HG02970 (cell line): Measurements from ENCODE around the gene ZNF335.
"Not testable (repeated sequence)": the region's sequence is repeated elsewhere in the genome, so short reads cannot be mapped to it uniquely, and the experiment has no call there.

Source experiments
- ATAC-seq: cut with Tn5 transposase; IDR thresholded peaks from one replicate; pipeline ENCODE4 v1.9.1; 2021; ENCODE audit warnings: mild to moderate bottlenecking, moderate library complexity, moderate number of reproducible peaks; ENCODE audit not compliant: unreplicated experiment, low FRiP score

Gene ZNF335

DNA sequence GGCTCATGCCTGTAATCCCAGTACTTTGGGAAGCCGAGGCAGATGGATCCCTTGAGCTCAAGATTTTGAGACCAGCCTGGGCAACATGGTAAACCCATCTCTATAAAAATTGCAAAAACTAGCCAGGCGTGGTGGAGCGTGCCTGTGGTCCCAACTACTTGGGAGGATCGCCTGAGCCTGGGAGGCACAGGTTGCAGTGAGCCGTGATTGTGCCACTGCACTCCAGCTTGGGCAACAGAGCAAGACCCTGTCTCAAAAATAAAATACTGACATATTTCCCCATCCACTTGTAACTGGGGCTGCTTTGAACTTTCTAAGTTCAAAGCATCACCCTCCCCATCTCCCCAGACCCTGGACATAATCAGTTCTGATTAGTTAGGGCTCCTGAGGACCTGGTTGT lies 29.5 kb upstream of the ZNF335 start:
- no peak for ATAC-seq

DNA sequence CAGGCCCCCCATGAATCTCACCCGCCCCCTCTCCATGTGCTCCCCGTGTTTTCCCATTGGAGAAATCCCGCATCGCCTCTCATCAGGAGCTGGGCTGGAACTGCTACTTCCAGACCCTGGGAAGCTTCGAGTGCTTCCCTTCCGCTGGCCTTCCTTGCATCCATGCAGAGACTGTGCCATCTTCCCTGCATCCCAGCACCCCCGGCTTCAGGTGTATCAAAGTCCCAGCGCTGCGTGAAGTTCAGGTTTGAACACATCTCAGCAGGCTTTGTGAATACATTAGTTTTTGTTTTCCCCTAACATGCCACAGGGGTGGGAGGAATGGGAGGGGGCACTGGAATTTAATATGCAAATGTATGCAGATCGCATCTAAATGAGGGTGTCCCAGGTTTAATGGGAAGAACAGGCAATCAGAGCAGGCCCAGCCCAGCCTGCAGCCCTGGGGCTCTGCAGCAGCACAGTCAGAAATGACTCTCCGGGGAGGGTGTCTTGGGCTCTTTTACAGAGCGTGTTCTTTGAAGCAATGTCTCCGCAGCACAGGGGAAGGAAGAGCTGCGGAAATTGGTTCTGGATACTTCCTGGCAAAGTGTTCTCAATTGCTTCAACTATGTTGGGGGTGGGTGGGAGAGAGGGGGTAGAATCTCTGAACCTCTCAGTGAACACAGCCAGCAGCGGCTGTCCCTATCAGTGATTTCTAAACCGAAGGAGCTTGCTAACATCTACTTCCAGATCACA lies 28.4 kb upstream of the ZNF335 start:
- ATAC-seq, result no peak

DNA sequence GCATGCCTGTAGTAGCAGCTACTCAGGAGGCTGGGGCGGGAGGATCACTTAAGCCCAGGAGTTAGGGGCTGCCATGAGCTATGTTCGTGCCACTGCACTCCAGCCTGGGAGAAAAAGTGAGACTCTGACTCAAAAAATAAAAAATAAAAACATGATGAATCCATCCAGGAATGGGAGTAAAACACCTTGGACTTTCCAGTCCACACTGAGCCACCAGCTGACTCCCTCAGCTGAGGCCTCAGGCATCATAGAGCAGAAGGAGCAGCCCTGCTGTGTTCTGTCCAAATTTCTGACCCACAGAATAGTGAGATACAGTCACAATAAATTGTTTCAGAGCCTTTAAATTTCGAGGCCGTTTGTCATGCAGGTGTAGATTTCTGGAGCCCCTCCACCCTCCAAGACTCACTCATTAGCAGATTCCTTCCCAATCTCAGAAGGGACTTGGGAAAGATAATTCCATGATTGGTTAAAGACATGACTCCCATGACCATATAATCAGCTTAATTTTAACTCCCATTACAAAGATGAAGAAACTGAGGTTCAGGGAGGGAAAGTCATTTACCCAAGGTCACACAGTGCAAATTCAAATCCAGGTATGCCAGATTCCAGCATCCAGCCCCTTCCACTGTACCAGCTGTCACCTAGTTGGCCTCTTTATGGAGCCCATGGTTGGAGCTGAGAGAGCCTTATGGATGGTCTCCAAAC lies 27.7 kb upstream of the ZNF335 start:
- ATAC-seq, result no peak

DNA sequence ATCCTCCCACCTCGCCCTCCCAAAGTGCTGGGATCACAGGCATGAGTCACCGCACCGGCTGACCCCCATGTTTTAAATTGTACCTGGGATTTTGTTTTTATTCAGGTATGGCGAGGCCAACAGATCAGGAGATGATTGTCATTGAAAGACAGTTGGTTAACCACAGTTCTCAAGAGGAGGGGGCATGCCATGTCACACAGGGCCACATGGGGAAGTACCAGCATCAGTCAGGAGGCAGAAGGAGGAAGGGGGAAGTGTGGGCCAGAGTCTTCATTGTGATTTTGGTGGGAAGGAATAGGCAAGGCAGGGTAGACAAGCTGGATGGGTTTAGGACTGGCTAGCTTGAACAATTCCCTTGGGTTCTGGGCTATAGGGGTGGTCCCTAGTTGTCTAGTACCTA lies 26.8 kb upstream of the ZNF335 start:
- ATAC-seq, result no peak

DNA sequence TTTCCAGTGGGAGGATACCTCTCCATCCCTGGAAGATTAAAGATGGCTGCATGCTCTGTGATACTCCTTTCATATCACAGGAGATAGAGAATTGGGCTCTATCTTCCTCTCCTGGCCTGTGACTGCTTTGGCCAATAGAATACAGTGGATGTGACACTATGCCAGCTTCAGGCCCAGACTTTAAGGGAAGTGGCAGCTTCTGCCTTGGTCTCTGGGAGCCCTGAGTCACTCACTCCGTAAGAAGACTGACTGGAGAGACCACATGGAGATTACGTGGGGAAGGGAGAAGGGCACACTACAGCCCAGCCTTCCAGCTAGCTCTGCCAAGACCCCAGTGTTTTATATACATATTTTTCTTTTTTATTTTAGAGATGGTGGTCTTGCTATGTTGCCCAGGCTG lies 26.3 kb upstream of the ZNF335 start:
- ATAC-seq, result no peak

DNA sequence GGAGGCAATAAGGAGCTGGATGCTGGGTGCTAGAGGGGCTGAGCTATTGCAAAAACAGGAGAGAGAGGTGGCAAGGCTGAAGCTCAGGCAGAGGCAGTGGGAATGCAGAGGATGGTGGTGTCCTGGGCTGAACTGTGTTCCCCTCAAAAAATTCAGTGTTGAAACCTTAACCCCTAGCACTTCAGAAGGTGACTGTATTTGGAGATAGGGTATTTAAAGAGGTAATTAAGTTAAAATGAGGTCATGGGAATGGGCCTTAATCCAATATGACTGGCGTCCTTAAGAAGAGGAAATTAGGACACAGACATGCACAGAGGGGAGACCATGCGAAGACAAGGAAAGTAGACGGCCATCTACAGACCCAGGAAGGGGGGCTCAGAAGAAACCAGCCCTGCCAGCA lies 25.2 kb upstream of the ZNF335 start:
- ATAC-seq, result no peak

DNA sequence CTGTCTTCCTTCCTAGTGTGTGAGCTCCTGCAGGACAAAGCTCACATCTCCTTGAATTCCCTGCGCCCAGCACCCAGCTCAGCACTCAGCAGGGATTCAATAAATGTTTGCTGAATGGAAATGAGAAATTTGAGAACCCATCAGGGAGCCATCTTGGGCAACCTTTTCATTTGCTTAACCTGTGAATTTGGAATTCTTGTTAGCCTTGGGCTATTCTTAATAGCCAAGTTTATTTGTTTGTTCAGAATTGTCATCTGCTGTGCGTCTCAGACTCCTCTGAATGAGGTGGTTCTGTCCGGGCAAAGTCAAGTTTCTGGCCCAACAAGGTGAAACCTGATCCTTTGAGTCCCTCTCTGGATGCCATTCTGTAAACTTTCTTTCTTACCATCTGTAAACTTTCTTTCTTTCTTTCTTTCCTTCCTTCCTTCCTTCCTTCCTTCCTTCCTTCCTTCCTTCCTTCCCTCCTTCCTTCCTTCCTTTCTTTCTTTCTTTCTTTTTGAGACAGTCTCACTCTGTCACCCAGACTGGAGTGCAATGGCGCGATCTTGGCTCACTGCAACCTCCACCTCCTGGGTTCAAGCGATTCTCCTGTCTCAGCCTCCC lies 23.6 kb upstream of the ZNF335 start:
- ATAC-seq, result not testable (repeated sequence)

DNA sequence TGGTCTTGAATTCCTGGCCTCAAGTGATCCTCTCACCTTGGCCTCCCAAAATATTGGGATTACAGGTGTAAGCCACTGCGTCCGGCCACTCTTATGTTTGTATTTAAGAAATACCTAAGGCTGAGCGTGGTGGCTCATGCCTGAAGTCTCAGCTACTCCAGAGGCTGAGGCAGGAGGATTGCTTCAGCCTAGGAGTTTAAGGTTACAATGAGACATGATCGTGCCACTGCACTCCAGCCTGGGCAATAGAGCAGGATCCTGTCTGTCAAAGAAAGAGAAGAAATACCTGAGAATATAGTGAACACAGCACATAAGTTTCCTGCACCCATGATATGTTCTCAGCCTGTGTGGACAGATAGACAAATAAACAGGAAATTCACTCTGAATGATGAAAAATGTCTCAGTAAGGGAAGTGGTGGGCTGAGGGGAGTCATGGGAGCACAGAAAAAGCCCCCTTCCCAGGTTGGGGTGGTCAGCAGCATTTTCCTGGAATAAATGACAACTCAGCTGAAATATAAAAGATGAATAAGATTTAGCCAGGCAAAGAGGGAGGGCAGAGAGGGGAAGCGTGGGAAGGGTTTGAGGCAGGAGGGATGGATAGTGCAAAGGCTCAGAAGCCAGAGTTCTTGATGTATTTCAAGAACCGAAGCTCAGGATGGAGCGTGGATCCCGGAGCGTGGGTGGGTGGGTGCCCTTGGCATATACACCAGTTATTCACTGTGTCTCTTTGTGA lies 22.9 kb upstream of the ZNF335 start:
- no peak for ATAC-seq

DNA sequence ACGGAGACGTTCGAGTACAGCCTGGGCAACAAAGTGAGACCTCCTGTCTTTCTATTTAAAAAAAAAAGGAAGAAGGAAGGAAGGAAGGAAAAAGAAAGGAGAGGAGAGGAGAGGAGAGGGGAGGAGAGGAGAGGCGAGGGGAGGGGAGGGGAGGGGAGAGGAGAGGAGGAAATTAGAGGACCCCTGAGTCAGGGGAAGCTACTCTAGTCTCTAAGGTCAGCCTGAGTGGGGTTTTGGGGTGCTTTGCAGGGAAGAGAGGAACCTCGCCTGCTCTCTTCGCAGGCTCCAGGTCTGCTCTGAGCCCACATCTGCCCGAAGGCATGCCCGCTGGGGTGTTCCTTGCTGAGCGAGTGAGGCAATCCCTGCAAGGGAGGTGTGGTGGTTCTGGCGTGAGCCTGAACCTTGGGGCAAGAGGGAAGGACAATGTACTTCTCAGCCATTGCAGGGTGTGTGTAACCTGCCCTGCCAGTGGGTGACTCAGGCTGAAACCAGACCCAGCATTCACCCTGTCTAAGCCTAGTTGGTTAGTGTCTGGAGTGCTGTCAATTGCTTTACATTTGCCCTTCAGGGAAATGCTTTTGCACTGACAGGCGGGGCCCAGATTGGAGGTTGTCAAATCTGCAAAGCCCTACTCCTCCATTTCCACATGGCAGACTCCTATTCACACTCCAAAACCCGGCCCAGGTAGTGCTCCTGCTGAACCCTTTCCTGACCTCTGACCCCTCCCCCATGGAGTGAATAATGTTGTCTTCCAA lies 21.4 kb upstream of the ZNF335 start:
- no peak for ATAC-seq

DNA sequence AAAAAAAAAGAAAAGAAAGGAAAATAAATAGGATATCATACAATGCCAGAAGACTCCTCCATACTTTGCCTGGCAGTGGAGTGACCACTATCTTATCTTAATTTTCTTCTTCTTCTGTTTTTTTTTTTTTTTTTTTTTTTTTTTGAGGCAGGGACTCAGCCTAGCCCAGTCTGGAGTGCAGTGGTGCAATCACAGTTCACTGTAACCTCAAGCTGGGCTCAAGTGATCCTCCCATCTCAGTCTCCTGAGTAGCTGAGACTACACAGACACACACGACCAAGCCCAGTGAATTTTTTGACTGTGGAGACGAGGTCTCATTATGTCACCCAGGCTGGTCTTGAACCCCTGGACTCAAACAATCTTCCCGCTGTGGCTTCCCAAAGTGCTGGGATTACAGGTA lies 19.6 kb upstream of the ZNF335 start:
- no peak for ATAC-seq

DNA sequence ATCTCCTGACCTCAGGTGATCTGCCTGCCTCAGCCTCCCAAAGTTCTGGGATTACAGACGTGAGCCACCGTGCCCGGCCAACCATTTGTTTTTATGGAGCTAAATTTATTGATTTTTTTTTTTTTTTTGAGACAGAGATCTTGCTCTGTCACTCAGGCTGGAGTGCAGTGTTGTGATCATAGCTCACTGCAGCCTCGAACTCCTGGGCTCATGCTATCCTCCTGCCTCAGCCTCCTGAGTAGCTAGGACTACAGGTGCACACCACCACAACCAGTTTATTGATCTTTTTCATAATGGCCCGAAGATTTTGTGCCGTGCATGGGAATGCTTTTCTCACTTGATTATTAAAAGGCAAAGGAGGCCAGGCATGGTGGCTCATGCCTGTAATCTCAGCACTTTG lies 16.8 kb upstream of the ZNF335 start:
- not testable (repeated sequence) for ATAC-seq

DNA sequence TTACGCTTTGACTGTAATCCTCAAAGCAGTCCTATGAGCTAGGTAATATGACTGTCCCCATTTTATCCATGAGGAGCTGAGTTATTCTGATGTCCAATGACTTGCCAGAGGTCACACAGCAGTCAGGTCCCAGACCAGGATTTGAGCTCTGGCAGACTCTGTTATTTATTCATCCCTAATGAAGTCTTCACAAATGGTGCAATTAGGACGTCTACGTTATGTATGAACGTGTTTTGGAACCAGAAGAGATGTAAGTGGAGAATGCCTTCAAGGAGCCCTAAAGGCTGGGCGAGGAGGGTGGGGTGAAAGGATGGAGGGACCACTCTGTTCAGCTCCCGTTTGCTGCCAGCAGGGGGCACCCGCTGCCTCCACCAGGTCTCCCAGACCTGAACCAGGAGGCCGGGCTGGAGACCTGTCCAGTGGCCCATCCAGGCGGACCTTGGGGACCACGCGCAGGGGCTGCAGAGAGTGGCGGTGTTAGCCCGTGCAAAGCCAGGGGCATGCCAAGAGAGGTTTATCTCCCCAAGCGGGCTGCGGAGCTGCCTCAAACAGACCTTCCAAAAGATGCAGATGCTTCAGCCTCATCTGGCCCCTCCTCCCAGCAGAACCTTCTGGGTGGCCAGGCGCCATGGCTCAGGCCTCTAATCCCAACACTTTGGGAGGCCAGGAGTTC lies 15.2 kb upstream of the ZNF335 start:
- ATAC-seq, result no peak

DNA sequence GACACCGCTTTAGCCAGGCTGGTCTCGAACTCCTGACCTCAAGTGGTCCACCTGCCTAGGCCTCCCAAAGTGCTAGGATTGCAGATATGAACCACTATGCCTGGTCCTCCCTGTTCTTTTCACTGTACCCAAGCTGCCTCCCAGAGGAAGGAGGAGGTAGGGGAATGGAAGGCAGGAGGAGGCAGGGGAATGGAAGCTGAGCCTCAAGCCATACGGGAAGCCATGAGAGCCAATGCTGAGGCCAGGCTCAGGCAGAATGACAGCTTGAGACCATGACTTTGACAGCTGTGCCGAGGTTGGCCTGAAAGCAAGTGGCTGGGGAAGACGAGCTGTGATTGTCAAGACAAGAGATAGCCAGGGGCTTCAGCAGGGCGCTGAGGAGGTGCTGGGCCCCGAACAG lies 13.6 kb upstream of the ZNF335 start:
- no peak for ATAC-seq

DNA sequence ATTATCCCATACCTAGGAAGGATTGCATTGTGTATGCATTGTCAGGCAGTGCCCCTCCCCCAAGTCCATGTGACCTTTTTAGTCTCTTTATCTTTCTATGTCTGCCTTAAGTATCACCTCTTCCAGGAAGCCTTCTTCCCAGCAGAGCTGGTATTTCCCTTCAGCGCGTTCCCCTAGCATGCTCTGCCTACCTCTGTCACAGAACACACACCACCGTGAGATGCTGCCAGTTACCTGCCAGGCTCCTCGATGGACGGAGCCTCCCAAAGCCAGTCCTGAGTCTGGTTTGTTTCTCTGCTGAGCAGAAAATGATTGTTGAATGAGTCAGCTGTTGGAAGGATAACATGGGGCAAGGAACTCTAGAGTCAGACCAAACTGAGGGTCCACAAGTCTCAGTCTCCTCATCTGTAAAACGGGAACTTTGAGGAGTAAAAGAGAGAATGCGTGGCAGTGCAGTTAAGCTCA lies 11.3 kb upstream of the ZNF335 start:
- ATAC-seq, result no peak

DNA sequence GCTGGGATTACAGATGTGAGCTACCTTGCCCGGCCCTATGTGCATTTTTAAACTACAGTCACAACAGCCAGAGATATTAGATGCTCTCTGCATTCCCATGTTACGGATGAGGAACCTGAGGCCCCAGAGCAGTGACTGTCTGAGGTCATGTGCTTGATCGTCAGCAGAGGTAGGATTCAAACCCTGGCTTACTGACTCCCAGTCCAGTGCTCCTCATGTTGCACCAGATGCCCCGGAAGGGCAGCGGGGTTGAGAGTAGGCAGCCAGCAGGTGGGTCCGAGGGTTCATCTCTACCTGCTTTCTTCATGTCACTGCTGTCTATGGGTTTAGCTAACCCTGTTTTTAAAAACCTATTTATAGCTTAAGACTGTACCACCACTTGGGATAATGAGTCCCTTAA lies 9.3 kb upstream of the ZNF335 start:
- ATAC-seq, result no peak

DNA sequence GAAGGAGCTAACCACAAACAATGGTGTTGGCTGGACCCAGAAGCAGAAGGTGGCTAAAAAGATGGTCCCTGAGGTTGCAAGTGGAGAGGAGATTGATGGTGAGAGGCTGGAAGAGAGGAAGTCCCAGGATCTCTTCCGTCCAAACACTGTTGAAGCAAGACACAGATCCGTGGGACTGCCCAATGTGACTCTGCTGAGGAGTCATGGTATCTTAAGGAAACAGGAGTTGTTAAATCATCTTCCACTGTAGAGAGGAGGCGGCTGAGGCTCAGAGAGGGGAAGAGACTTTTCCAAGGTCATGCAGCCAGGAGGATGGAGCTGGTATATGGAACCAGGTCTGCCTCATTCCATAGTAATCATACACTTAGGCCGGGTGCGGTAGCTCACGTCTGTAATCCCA lies 4.1 kb upstream of the ZNF335 start:
- ATAC-seq, result no peak

DNA sequence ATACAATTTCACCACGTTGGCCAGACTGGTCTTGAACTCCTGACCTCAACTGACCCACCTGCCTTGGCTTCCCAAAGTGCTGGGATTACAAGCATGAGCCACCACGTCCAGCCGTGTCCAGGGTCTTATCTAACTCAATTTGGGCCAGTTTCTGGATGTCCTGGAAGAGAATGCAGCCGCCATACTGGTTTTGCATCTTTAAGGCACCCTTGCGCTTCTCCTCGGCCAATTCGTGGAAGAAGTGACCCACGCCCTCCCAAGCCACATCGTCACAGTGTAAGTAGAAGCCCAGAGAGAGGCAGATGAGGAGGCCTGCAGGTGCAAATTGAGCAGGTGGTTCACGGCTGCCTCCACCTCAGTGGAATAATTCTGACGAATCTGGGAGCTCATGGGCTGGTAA lies 3.7 kb upstream of the ZNF335 start:
- no peak for ATAC-seq

DNA sequence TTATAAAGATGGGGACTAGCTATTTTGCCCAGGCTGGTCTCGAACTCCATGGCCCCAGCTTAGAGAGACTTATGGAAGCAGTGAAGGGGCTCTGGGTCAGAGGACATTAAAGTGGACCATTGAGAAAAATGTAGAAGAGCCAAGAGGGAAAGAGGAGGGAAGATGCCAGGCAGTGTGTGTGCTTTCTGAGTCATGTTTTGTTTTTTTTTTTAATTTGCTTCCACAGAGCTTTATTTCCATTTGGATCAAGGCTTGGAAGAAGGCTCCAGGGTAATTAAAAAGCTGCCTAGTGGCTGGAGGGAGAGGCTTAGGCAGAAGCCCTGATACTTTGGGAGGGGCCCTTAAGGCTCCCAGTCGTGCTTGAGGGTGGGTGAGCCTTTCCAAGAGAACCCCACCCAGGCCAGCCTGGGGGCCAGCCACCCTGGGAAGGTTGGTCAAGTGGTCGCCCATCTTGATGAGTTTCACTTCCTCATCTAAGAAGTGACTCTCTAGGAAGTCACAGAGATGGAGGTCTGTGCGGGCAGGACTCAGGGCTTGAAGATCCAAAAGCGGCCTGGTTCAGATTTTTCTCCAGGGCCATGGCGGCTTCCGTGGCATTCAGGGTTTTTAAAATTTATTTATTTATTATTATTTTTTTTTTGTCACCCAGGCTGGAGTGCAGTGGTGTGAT lies 3.0 kb upstream of the ZNF335 start:
- ATAC-seq, result no peak

DNA sequence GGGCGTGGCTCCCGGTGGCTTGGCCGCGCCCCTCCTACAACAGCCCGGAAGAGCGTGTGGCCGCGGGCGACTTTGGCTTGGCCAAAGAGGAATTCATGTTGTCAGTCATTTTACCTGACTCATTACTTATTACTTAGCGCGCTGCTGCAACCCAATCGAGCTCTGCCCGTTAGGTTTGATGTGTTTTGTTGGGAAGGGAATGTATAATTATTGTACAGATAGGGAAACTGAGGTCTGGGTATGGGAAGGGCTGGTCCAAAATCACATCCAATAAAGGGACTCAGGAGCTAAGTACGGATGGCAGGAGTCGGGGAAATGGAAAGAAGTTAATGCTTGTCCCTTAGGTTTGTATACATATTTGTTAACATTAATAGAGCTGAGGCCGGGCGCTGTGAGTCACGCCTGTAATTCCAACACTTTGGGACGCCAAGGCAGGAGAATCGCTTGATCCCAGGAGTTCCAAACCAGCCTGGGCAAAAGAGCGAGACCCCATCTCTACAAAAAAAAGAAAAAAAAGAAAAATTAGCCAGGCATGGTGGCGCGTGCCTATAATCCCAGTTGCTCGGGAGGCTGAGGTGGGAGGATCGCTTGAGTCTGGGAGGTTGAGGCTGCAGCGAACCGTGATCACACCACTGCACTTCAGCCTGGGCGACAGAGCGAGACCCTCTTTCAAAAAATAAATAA lies 639 bp upstream of the ZNF335 start:
- no peak for ATAC-seq
